Hepatocyte (in vitro differentiated cells): ENCODE data around the gene GRIA1.

Experiments used
- CTCF ChIP-seq: fragments of 200-600 bp; sonication (generic); IDR thresholded peaks from 2 replicates; pipeline ENCODE4 v1.5.1; 2016; ENCODE audit warnings: antibody characterized with exemption, mild to moderate bottlenecking; ENCODE audit not compliant: poor library complexity
- EZH2 ChIP-seq: fragments of 200-600 bp; sonication (generic); IDR thresholded peaks from 2 replicates; pipeline ENCODE4 v1.6.1; 2016; ENCODE audit warnings: antibody characterized with exemption, mild to moderate bottlenecking, borderline replicate concordance
- EZH2phosphoT487 ChIP-seq: fragments of 200-600 bp; sonication (generic); IDR thresholded peaks from one replicate; pipeline ENCODE4 v1.6.1; 2018; ENCODE audit warnings: antibody characterized with exemption, mild to moderate bottlenecking, low read depth, moderate library complexity; ENCODE audit not compliant: unreplicated experiment, severe bottlenecking

DNA sequence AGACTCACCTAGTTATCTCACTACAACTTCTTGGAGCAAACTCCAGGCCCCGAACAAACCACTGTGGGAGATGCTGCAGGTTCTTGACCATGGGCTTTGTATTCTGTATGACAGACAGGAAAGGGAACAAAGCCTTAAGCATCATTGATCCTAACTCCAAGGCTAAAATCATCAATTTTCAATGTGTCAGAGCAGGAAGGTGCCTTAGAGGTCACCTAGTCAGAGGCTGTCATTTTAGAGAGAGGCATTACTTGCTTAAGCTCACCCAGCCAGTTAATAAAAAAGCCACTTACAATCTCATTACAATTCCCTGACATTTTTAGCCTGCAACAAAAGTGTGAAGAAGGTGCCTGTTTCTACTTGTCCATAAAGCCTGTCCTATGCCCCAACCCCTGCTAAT is 275.5 kb downstream of the GRIA1 start:
- TF ChIP-seq CTCF (no peak), EZH2phosphoT487 (no peak), EZH2 (no peak)
